Skeletal muscle tissue (tissue), 4 donors: ENCODE measurements around the gene NINJ2. TPM values are rescaled to one million over a fixed set of nuclear protein-coding genes. Genes with fewer than 3 reads are reported as not detected.

Source experiments
- H3K27ac ChIP-seq: one replicate; pipeline ENCODE4 v1.7.0; 2013; ENCODE audit warnings: mild to moderate bottlenecking, low read depth, low read length, inconsistent platforms
- H3K27me3 ChIP-seq, 3 donors: one replicate each; pipeline ENCODE4 v1.7.0; 2013; ENCODE audit warnings: low read length in 3 of 3; ENCODE audit not compliant: control insufficient read depth in 3 of 3, insufficient read depth in 3 of 3
- H3K36me3 ChIP-seq, 3 donors: one replicate each; pipeline ENCODE4 v1.7.0; 2013; ENCODE audit warnings: low read length in 3 of 3; ENCODE audit not compliant: control insufficient read depth in 3 of 3, insufficient read depth in 3 of 3
- H3K4me1 ChIP-seq, 3 donors: one replicate each; pipeline ENCODE4 v1.7.0; 2013; ENCODE audit warnings: low read length in 3 of 3, mild to moderate bottlenecking in 3 of 3; ENCODE audit not compliant: control insufficient read depth in 3 of 3, insufficient read depth in 3 of 3
- H3K4me3 ChIP-seq, 3 donors: one replicate each; pipeline ENCODE4 v1.7.0; 2013; ENCODE audit warnings: low read length in 3 of 3
- H3K9ac ChIP-seq, 3 donors: one replicate each; pipeline ENCODE4 v1.7.0; 2013; ENCODE audit warnings: low read length in 3 of 3, mild to moderate bottlenecking in 3 of 3, moderate library complexity in 2 of 3, low read depth in 1 of 3
- H3K9me3 ChIP-seq, 3 donors: one replicate each; pipeline ENCODE4 v1.7.0; 2013; ENCODE audit warnings: low read length in 3 of 3; ENCODE audit not compliant: control insufficient read depth in 3 of 3
- total RNA-seq: library from RNA; depleted of rRNA; stranded (reverse); fragments of >200 nt; gene quantifications from one replicate; pipeline ENCODE4 v1.2.3, GENCODE V29; 2014
- donor health status: Osteomylitis.

NINJ2 gene
- total RNA-seq, 1 donor from 2014 or later = 2.6 TPM

GRCh38 chr12:574475-575128, 88.6 kb downstream of the NINJ2 start:
- H3K4me1 ChIP-seq = peaks cover 50 to 58% (median 57%) of the 10 kb centered on the region in 3 donors
- no peak overlapping the region for H3K9ac ChIP-seq
- H3K4me3 ChIP-seq = no peak overlapping the region
- H3K36me3 ChIP-seq = no peaks in the 10 kb centered on the region
- peak overlapping the region; percentile 54 for H3K27ac ChIP-seq
- H3K9me3 ChIP-seq = no peaks in the 10 kb centered on the region
- no peaks in the 10 kb centered on the region for H3K27me3 ChIP-seq

GRCh38 chr12:573232-573631, 90.0 kb downstream of the NINJ2 start:
- H3K36me3 ChIP-seq = no peaks in the 10 kb centered on the region

GRCh38 chr12:572532-572899, 90.7 kb downstream of the NINJ2 start:
- H3K27me3 ChIP-seq = no peaks in the 10 kb centered on the region
- peak overlapping the region; percentile 90 for H3K27ac ChIP-seq
- H3K36me3 ChIP-seq = no peaks in the 10 kb centered on the region
- no peak overlapping the region for H3K4me3 ChIP-seq
- H3K9me3 ChIP-seq = no peaks in the 10 kb centered on the region
- H3K4me1 ChIP-seq = peaks cover 44 to 48% (median 45%) of the 10 kb centered on the region in 3 donors
- peak overlapping the region; percentile 43 to 93 (median 64) for H3K9ac ChIP-seq

More at GRCh38 chr12:573232-573631, 90.0 kb downstream of the NINJ2 start:
- Histone ChIP-seq H3K27ac (no peak overlapping the region), H3K27me3 (no peaks in the 10 kb centered on the region), H3K4me1 (peaks cover 44 to 50% (median 45%) of the 10 kb centered on the region in 3 donors), H3K4me3 (no peak overlapping the region), H3K9me3 (no peaks in the 10 kb centered on the region), H3K9ac (no peak overlapping the region)

GRCh38 chr12:571795-572531, 91.3 kb downstream of the NINJ2 start:
- Histone ChIP-seq H3K9me3 (no peaks in the 10 kb centered on the region), H3K4me1 (peaks cover 44 to 48% (median 45%) of the 10 kb centered on the region in 3 donors), H3K9ac (peak overlapping the region; percentile 43 to 93 (median 64)), H3K4me3 (peak overlapping the region; percentile 14 to 84 (median 75)), H3K36me3 (no peaks in the 10 kb centered on the region), H3K27me3 (no peaks in the 10 kb centered on the region), H3K27ac (peak overlapping the region; percentile 90)

- peak overlapping the region; percentile 79 to 93 (median 81) for H3K9ac ChIP-seq
- peak overlapping the region; percentile 75 to 84 (median 79) for H3K4me3 ChIP-seq
- peaks cover 38 to 40% (median 38%) of the 10 kb centered on the region in 3 donors for H3K4me1 ChIP-seq
- no peaks in the 10 kb centered on the region for H3K36me3 ChIP-seq
- H3K27ac ChIP-seq = peak overlapping the region; percentile 90
- no peaks in the 10 kb centered on the region for H3K27me3 ChIP-seq
- H3K9me3 ChIP-seq = no peaks in the 10 kb centered on the region
Observed at GRCh38 chr12:570921-571794, 92.1 kb downstream of the NINJ2 start.

GRCh38 chr12:570435-570920, 92.8 kb downstream of the NINJ2 start:
- Histone ChIP-seq H3K9ac (peak overlapping the region; percentile 79 to 93 (median 81)), H3K4me1 (peaks cover 31 to 33% (median 32%) of the 10 kb centered on the region in 3 donors), H3K27me3 (no peaks in the 10 kb centered on the region), H3K27ac (peak overlapping the region; percentile 90), H3K36me3 (no peaks in the 10 kb centered on the region), H3K9me3 (no peaks in the 10 kb centered on the region), H3K4me3 (peak overlapping the region; percentile 75 to 84 (median 79))

- H3K27me3 ChIP-seq = no peaks in the 10 kb centered on the region
- H3K9me3 ChIP-seq = no peaks in the 10 kb centered on the region
- H3K9ac ChIP-seq = peak overlapping the region; percentile 79 to 93 (median 81)
- peak overlapping the region; percentile 90 for H3K27ac ChIP-seq
- no peaks in the 10 kb centered on the region for H3K36me3 ChIP-seq
- H3K4me1 ChIP-seq = peaks cover 27 to 29% (median 28%) of the 10 kb centered on the region in 3 donors
- H3K4me3 ChIP-seq = peak overlapping the region; percentile 75 to 84 (median 79)
Observed at GRCh38 chr12:569803-570434, 93.3 kb downstream of the NINJ2 start.

- H3K27me3 ChIP-seq = no peaks in the 10 kb centered on the region
- peak overlapping the region in 2 of 3 donors; percentile 79 to 84 for H3K4me3 ChIP-seq
- peak overlapping the region in 2 of 3 donors; percentile 16 to 93 for H3K9ac ChIP-seq
- peaks cover 27 to 28% (median 27%) of the 10 kb centered on the region in 3 donors for H3K4me1 ChIP-seq
- H3K9me3 ChIP-seq = no peaks in the 10 kb centered on the region
- no peak overlapping the region for H3K27ac ChIP-seq
- H3K36me3 ChIP-seq = peaks cover 0 to 4% (median 0%) of the 10 kb centered on the region in 3 donors
Observed at GRCh38 chr12:569091-569676, 94.1 kb downstream of the NINJ2 start.

- Histone ChIP-seq H3K27ac (no peak overlapping the region), H3K4me1 (peaks cover 27 to 30% (median 28%) of the 10 kb centered on the region in 3 donors), H3K9me3 (no peaks in the 10 kb centered on the region), H3K36me3 (peaks cover 0 to 4% (median 0%) of the 10 kb centered on the region in 3 donors), H3K9ac (no peak overlapping the region), H3K27me3 (no peaks in the 10 kb centered on the region), H3K4me3 (no peak overlapping the region)
Observed at GRCh38 chr12:568486-568885, 94.8 kb downstream of the NINJ2 start.
